Hindlimb muscle (tissue), 1 donor: Measurements from ENCODE around the gene DGKB. TPM values are rescaled to one million over a fixed set of nuclear protein-coding genes. Genes with fewer than 3 reads are reported as not detected.
A peak's percentile ranks its signal among the peaks of the same experiment; 100 is the strongest.
"Not testable (repeated sequence)": the region's sequence is repeated elsewhere in the genome, so short reads cannot be mapped to it uniquely, and the experiment has no call there.

ENCODE experiments used
- DNase-seq: peaks from one replicate; pipeline ENCODE4 v3.0.0-alpha.2; 2013
- polyA plus RNA-seq: library from polyadenylated mRNA; unstranded; fragments of 120-200 nt; gene quantifications from one replicate; pipeline ENCODE4 v1.2.1, GENCODE V29; 2013; ENCODE audit not compliant: insufficient read length

DGKB gene
- polyA plus RNA-seq, 1 donor = 0.35 TPM

DNA sequence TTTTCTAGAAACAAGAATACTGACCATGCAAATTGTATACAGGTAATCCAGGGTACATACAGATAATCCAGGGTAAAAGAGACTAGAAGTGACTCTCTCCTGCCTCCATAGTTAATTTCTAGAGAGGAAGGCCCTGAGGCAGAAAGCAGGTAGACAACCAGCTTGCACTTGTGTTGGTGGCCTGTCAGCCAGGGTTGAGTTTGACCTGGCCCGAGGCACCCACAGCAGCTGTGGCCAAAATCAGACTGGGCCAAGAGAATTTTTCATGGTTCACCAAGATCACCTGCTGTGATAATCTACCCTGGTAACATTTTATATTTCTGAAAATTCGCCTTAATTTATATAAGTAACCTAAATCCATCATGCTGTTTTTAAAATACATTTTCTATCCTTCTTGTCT lies 526.6 kb downstream of the DGKB start:
- DNase-seq = no peak

- DNase-seq = no peak
These were observed 528.2 kb downstream of the DGKB start for GRCh38 chr7:14374336-14374735.

- no peak for DNase-seq
These were observed 534.3 kb downstream of the DGKB start for GRCh38 chr7:14368285-14368684.

DNA sequence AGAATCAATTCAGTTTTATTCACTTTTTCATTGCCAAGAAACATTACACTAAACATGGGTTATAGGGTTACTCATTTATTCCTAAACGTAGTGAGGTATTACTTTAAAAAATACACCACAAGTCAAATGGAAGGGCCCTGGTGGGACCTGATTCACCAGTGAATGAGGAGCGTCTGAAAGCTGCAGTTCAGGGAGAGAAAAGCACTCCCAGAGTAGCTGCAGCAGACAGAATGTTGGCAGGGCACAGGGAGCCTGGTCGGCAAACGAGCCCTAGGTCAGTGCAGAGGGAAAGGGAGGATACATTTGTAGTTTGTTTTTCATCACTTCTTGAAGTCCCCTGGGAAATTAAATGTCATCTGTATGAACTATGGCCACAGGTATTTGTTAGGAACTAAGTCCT lies 551.4 kb downstream of the DGKB start:
- DNase-seq = no peak

DNA sequence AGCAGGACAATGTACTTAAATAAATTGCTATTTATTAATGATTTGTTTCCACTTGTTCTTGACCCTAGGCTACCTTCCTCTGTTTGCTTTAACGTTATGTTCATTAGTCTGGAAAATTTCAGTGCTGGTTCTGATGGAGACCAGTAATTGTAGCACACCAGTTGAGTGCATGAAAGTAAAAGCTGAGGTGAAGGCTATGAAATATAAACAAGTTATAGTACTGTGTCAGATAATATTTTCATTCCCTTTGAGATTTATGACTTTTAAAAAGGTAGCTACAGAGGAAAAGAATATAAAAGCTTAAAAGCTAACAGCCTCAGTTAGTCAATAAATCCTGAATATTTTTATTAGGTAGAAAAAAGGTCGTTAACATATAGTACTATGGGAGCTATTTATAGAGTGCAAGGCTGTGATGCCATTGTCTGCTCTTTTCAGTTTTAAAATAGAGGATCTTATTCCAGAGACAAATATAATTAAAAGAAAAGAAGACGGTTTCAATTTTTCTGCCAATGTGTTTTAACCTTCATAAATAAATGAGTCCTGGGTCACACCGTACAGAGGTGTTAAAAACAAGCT lies 561.3 kb downstream of the DGKB start:
- DNase-seq = no peak

GRCh38 chr7:14340393-14341074 lies 562.0 kb downstream of the DGKB start:
- no peak for DNase-seq

GRCh38 chr7:14339861-14340260 lies 562.7 kb downstream of the DGKB start:
- no peak for DNase-seq

GRCh38 chr7:14336256-14336655 lies 566.3 kb downstream of the DGKB start:
- DNase-seq = no peak

GRCh38 chr7:14332155-14332554 lies 570.4 kb downstream of the DGKB start:
- no peak for DNase-seq

DNA sequence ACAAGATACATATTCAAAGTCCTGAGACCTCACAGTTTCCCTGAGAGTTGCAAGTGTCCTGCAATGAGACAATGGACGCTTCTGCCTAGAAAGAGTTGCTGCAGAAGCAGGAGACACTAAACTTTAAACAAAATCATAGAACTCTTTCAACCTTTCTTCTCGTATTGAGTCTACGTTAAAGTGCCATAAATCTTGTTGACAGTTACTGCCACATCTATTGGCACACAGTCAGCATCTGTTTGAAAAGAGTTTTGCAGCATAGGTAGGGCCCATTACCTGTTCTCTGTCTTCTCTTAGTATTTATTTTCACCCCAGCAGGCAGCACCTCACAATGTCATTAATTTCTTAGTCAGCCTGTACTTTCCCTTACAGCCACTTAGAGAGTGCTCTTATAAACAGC lies 577.8 kb downstream of the DGKB start:
- no peak for DNase-seq

- DNase-seq = no peak
These were observed 579.8 kb downstream of the DGKB start for GRCh38 chr7:14322724-14323123.

- no peak for DNase-seq
These were observed 580.6 kb downstream of the DGKB start for GRCh38 chr7:14321947-14322346.

DNA sequence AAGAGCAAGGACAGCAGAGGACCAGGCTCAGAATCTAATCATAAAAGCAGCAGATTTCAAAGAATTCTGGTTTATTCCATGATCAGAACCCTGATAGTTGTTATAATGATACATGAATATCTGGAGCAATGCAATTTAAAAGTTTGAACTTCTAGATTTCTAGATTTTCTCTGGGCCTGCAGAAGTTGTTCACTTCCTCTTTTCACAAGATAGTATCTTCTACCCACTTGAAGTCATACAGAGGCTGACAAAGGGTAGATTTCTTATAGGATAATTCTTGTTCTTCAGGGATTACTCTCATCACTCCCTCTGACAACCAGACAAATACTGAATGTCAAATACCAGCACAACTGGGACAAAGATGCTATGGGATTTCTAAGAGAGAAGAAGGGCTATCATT lies 593.1 kb downstream of the DGKB start:
- DNase-seq = no peak

DNA sequence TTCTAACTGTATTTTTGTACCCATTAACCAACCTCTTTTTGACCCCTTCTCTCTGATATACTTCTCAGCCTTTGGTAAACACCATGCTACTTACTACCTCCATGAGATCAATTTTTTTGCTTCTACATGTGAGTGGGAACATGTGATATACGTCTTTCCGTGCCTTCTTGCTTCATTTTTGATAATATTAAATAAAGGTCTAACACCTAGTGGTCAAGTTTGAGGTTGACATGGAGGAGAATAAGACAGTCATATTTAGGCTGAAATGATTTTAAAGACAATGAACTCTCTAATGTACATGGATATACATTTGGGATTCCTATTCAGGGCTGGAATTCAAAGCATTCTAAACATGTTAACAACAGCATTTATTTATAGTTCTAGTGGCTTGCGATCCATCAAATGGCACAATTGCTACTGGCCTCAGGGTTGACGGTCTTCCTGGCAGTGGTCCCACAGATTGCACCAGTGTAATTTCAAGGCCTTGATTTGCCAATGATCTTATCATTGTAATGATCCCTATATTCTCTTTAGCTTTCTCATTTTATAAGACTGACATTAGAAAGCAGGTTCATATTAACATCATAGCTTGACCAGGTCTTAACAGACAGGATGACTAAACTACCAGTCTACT lies 597.2 kb downstream of the DGKB start:
- DNase-seq = no peak

- no peak for DNase-seq
These were observed 599.0 kb downstream of the DGKB start for GRCh38 chr7:14303536-14303935.

GRCh38 chr7:14294637-14295036 lies 607.9 kb downstream of the DGKB start:
- DNase-seq = no peak

GRCh38 chr7:14293434-14293833 lies 609.1 kb downstream of the DGKB start:
- DNase-seq = no peak

GRCh38 chr7:14292737-14293136 lies 609.8 kb downstream of the DGKB start:
- DNase-seq = no peak

- DNase-seq = no peak
These were observed 612.6 kb downstream of the DGKB start for GRCh38 chr7:14289957-14290356.

- peak; percentile 3 for DNase-seq
These were observed 613.9 kb downstream of the DGKB start for GRCh38 chr7:14288701-14289100.

GRCh38 chr7:14287398-14287797 lies 615.2 kb downstream of the DGKB start:
- no peak for DNase-seq

- no peak for DNase-seq
These were observed 616.5 kb downstream of the DGKB start for GRCh38 chr7:14286036-14286435.

DNA sequence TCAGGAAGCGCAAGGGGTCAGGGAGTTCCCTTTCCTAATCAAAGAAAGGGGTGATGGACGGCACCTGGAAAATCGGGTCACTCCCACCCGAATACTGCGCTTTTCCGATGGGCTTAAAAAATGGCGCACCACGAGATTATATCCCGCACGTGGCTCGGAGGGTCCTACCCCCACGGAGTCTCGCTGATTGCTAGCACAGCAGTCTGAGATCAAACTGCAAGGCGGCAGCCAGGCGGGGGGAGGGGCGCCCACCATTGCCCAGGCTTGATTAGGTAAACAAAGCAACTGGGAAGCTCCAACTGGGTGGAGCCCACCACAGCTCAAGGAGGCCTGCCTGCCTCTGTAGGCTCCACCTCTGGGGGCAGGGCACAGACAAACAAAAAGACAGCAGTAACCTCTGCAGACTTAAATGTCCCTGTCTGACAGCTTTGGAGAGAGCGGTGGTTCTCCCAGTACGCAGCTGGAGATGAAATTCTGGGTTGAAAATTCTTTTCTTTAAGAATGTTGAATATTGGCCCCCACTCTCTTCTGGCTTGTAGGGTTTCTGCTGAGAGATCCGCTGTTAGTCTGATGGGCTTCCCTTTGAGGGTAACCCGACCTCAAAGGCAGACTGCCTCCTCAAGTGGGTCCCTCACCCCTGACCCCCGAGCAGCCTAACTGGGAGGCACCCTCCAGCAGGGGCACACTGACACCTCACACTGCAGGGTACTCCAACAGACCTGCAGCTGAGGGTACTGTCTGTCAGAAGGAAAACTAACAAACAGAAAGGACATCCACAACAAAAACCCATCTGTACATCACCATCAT lies 623.3 kb downstream of the DGKB start:
- not testable (repeated sequence) for DNase-seq
